Measurements from ENCODE around the gene NPHP4.

- TF ChIP-seq POLR2A (IDR thresholded peaks at IDR 0.05) (no peak), CTCF (IDR thresholded peaks at IDR 0.05) (no peak)
These were observed 77.4 kb downstream of the NPHP4 start for GRCh38 chr1:5914676-5915365.

Measured in right lobe of liver (tissue), 4 donors.